Adrenal gland (tissue), 5 donors: ENCODE data around the gene GSK3B.

Source experiments
- CTCF ChIP-seq, 6 experiments: fragments of 450-650 bp in 4 of 6; fragments of 200-600 bp in 2 of 6; sonication (generic) in 1 of 6; IDR thresholded peaks; 1 replicate in 5 of 6; 2 replicates in 1 of 6; pipeline versions ENCODE4 v1.5.1 to v1.8.0; 2016 to 2021; ENCODE audit warnings: antibody characterized with exemption in 6 of 6, mild to moderate bottlenecking in 2 of 6, moderate library complexity in 1 of 6
- POLR2A ChIP-seq, 2 donors: fragments of 450-650 bp; IDR thresholded peaks; one replicate each; pipeline ENCODE4 v1.6.1; 2017; ENCODE audit warnings: antibody characterized with exemption in 2 of 2, mild to moderate bottlenecking in 2 of 2, moderate library complexity in 1 of 2
- donor health status: DM: no; HTN: no; CAD: no.

DNA sequence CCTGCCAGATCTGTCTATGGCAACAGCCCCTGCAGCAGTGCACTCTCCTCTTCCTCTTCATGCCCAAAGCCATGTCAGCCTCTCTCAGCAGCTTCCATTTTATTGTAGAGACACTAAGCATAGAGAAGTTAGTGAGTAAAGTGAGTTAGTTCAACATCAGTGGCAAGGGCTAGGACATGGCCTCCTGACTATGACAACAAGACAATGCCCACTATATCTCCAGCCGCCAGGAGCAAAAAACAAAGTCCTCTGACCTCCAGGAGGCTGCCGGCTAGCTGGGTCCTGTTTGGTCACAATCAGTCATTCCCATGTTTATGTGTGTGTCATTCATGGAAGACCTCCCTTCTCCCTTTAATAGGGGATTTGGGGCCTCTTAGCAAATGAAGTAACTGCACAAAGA lies 297.5 kb downstream of the GSK3B start:
- no peak for TF ChIP-seq POLR2A (IDR thresholded peaks at IDR 0.05)
- no peak for TF ChIP-seq CTCF (IDR thresholded peaks at IDR 0.05)
